ENCODE data around the gene TMEM151B.

Gene TMEM151B

GRCh38 chr6:44250718-44251123 lies 19.5 kb upstream of the TMEM151B start:
- DNase-seq (ENCODE audit: low read depth in 2 of 2) = no peak

DNA sequence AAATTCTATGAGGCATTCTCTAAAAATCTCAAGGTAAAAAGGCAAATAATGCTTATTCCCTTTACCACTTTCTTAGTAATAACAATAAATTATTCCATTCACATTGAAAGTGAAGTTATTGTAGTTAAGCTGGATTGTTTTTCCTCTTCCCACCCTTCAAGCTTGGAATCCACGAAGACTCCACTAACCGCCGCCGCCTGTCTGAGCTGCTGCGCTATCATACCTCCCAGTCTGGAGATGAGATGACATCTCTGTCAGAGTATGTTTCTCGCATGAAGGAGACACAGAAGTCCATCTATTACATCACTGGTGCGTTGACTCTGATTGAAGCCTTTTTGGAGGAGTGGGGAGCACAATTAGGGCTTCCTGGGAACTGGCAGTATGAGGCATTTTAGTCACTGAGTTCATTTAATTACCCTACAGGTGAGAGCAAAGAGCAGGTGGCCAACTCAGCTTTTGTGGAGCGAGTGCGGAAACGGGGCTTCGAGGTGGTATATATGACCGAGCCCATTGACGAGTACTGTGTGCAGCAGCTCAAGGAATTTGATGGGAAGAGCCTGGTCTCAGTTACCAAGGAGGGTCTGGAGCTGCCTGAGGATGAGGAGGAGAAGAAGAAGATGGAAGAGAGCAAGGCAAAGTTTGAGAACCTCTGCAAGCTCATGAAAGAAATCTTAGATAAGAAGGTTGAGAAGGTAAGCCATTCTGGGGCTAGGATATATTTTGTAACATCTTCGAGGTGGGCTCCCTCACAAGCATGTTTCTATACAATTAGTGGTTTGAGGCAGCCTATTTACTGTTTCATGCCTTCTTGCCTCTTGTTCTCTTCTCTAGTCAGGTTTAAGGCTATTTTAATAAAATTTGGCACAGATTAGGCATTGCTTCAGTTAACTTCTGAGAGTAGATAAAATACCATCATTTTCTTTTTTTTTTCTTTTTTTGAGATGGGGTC lies 18.4 kb upstream of the TMEM151B start:
- no peak for DNase-seq (ENCODE audit: low read depth in 2 of 2)

GRCh38 chr6:44253307-44254101 lies 16.7 kb upstream of the TMEM151B start:
- no peak for DNase-seq (ENCODE audit: low read depth in 2 of 2)

DNA sequence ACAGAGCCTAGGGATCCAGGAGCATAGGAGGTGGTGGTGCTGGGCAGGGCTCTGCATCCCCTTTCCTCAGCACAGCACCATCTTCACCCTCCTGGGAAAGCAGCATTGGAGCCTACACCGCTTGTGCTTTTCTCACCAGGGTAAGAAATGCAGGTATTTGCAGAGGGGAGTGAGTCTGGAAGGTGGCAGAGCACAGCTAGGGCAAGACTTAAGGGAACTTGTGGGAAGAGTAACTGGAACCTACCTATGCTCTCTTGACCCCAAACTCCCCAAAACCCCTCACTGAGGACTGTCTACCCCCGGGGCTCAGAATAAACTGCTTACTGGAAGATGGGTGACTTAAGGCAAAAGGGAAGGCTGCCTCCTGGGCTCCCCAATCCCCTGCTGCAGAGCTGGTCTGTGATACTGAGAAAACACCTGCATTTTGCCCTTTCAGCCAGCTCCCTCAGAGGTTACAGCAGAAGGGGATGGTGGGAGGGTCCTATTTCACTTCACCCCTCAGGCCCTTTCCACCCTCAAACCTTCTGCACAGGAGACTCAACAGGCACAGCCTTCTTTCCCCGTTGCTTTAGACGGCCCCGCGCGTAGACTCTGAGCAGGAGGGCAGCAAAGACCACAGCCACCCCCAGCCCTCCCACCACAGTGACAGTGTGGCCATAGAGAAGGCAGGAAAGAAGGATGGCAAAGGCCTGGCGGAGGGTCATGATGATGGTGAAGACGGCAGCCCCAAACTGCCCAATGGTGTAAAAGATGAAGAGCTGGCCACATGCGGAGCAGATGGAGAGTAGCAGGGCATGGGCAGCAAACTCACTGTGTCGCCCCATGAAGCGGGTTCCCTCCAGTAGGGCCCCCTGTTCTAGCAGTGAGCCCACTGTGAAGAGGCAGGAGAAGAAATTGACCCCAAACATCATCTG lies 15.8 kb upstream of the TMEM151B start:
- DNase-seq (ENCODE audit: low read depth in 2 of 2) = no peak

DNA sequence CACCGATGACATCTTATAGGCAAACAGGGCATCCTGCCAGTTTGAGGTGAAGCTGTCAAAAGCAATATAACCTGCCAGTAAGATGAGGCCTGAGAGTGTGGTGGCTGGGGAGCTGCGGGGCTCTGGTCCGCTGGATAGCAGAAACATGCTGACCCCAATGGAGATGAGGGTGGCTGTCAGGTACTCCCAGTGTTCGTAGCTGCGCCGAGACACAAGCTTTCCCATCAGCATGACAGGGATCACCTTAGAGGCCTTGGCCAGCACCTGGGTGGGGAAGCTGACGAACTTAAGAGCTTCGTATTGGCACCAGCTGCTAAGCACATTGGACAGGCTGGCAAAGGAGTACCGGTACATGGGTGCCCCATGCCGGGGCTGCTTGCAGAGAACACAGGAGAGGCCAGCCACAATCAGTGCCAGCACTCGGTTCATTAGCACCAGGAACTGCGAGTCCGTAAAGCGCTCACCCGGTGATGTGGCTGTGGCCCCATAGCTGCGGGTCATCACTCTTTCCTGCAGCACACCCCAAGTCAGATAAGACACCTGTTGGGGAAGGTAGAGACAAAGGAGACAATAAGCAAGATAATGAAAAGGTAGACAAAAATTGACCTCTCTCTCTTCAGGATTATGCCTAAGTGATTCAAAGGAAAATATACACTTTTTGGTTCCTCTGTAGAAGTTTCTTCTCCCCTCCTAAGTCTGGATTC lies 15.0 kb upstream of the TMEM151B start:
- no peak for DNase-seq (ENCODE audit: low read depth in 2 of 2)

GRCh38 chr6:44255871-44256774 lies 14.1 kb upstream of the TMEM151B start:
- DNase-seq (ENCODE audit: low read depth in 2 of 2) = no peak

DNA sequence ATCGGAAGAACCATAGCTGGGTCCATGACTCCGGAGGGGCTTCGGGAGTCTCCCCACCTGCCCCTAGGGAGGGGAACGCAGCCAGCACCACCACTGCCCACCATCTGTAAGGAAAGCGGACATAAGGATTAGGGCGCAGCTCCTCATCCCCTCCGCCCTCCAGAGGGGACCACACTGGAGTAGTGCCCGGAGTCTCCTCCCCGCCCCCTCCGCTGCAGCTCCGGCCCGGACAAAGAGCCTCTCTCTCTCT lies 13.6 kb upstream of the TMEM151B start:
- DNase-seq (ENCODE audit: low read depth in 2 of 2) = no peak

- no peak for DNase-seq (ENCODE audit: low read depth in 2 of 2)
Observed at GRCh38 chr6:44257025-44257752, 13.1 kb upstream of the TMEM151B start, which contains the start of gene SLC35B2. SLC35B2 (minus strand) TSS chr6:44257528; CDS start chr6:44257410, 118 bp downstream.

DNA sequence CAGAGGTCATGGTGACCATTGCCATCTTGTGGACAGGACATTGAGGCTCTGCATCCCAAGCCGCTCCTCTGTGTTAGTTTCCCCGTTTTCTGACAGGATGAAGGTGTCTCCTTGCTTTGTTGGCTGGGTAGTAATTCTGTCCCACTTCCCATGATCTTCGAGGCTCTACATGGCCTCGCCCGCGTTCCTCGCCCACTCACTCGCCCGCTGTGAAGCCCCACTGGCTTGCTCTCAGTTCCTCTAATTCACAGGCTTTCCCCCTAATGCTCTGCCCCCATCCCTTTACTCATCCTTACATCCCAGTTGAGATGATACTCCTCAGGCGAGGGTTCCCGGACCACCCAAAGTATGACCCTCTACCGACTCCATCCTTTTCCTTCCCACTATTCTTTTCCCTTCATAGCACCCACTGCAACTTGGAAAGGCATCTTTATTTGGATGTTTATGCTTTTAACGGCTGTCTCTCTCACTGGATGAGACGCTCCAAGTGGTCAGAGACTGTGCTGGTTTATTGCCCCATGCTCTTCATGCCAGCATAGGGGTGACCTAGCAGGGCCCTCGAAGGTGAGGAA lies 12.4 kb upstream of the TMEM151B start:
- DNase-seq (ENCODE audit: low read depth in 2 of 2) = no peak

GRCh38 chr6:44258325-44258863 lies 11.9 kb upstream of the TMEM151B start:
- no peak for DNase-seq (ENCODE audit: low read depth in 2 of 2)

DNA sequence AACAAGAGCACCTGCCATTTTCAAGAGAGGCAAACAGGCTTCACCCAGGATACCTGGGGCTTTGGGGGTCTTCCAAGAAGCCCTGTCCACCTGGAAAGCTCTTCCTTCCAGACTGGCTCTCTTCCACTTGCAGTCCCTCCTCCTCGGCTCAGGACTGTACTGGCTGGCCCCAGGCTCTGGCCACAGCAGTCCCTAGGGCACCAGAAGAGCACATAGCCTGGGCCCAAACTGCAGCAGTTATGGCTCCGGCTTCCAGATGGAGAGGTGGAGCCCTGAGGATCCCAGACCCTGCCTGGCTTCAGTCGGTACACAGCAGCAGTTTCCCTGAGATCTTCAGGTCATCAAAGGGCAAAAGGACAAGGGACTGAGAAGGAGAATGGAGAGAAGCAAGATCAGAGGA lies 11.3 kb upstream of the TMEM151B start:
- no peak for DNase-seq (ENCODE audit: low read depth in 2 of 2)

DNA sequence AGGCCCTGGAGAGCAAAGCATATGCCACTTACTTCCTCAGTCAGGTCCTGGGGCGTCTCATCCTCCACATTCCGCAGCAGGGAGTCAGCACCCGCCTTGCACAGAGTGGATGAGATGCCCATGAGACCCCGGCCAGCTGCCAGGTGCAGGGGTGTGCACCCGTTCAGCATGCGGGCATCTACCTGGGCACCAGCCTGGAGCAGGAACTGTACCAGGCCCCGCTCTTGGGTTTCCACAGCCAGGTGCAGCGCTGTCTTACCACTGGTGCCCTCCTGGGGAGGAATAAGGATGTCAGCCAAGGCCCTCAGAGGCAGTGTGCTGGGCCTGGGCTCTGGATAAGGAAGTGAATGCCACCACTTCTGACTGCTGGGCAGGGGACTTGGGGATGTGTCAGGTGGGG lies 10.2 kb upstream of the TMEM151B start:
- no peak for DNase-seq (ENCODE audit: low read depth in 2 of 2)

DNA sequence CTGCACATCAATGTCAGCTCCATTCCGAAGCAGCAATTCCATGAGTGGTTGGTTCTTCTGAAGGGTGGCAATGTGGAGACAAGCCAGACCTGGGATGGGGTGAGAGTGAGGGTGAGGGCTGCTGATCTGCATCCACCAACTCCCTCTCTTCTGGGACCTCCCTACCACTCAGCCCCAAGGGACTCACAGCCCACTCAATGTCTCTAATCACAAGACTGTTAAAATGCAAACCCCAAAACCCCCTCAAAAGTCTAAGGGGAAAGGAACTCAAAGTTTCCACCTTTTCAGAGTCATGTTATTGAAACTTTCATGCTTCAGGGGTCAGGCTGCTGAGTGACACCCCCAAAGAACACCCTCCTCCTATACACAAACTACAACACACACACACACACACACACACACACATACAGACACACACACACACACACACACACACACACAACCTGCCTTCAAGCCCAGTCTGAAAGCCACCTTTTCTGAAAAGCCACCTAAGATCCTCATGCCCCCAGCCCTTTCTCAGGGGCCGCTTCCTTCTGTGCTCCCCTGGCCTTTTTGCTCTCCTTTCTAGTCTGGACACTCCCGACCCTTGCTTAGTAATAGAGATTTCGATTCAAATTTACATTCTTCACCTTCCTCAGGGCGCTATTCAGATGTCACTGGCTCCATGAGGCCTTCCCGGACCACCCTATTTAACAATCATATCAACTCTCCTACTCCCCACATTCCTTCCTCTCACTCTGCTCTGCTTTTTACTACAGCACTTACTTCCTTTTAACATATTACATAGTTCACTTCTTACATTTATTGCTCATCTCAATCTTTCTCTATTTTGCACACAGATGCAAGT lies 9.6 kb upstream of the TMEM151B start:
- no peak for DNase-seq (ENCODE audit: low read depth in 2 of 2)

GRCh38 chr6:44261581-44261980 lies 8.7 kb upstream of the TMEM151B start:
- DNase-seq (ENCODE audit: low read depth in 2 of 2) = no peak

- no peak for DNase-seq (ENCODE audit: low read depth in 2 of 2)
Observed at GRCh38 chr6:44262467-44263353, 7.5 kb upstream of the TMEM151B start.

GRCh38 chr6:44263354-44264100 lies 6.7 kb upstream of the TMEM151B start:
- DNase-seq (ENCODE audit: low read depth in 2 of 2) = no peak

All from activated CD8-positive, alpha-beta memory T cell treated with anti-CD3 and anti-CD28 coated beads for 4 hours (primary cell).